Glomerular endothelial cell (primary cell): ENCODE measurements around the gene CELF2. TPM values are rescaled to one million over a fixed set of nuclear protein-coding genes. Genes with fewer than 3 reads are reported as not detected.
A peak's percentile ranks its signal among the peaks of the same experiment; 100 is the strongest.

Experiments used
- DNase-seq: peaks from one replicate; pipeline ENCODE4 v3.0.0-alpha.2; 2011; ENCODE audit warnings: low read depth, low spot score; ENCODE audit errors: extremely low read depth
- total RNA-seq: library from RNA; depleted of rRNA; stranded (reverse); fragments of >200 nt; gene quantifications from 2 replicates; pipeline ENCODE4 v1.2.3, GENCODE V29; 2015

CELF2 gene
- total RNA-seq, 1 donor from 2014 or later: 31.3 TPM

GRCh38 chr10:11261687-11262493, 244.2 kb downstream of the CELF2 start:
- no peak for DNase-seq

GRCh38 chr10:11262494-11263345, 245.0 kb downstream of the CELF2 start:
- DNase-seq: no peak

GRCh38 chr10:11263767-11264166, 246.1 kb downstream of the CELF2 start:
- DNase-seq: no peak

- DNase-seq: no peak
Measured at GRCh38 chr10:11264296-11265048, 246.8 kb downstream of the CELF2 start.

GRCh38 chr10:11265484-11265883, 247.8 kb downstream of the CELF2 start:
- DNase-seq: no peak

GRCh38 chr10:11266426-11266825, 248.8 kb downstream of the CELF2 start:
- DNase-seq: no peak

GRCh38 chr10:11270135-11270857, 252.6 kb downstream of the CELF2 start:
- DNase-seq: peak; percentile 41

GRCh38 chr10:11270858-11271179, 253.1 kb downstream of the CELF2 start:
- DNase-seq: no peak

GRCh38 chr10:11272915-11273389, 255.3 kb downstream of the CELF2 start:
- DNase-seq: no peak

- no peak for DNase-seq
Measured at GRCh38 chr10:11274452-11274851, 256.8 kb downstream of the CELF2 start.

- DNase-seq: no peak
Measured at GRCh38 chr10:11275651-11276050, 258.0 kb downstream of the CELF2 start.

GRCh38 chr10:11276449-11276990, 258.8 kb downstream of the CELF2 start:
- DNase-seq: no peak

GRCh38 chr10:11279314-11279713, 261.6 kb downstream of the CELF2 start:
- DNase-seq: no peak

- no peak for DNase-seq
Measured at GRCh38 chr10:11280187-11280932, 262.7 kb downstream of the CELF2 start.

GRCh38 chr10:11282156-11282555, 264.5 kb downstream of the CELF2 start:
- DNase-seq: no peak

GRCh38 chr10:11282661-11283060, 265.0 kb downstream of the CELF2 start:
- no peak for DNase-seq

- DNase-seq: no peak
Measured at GRCh38 chr10:11284291-11285085, 266.8 kb downstream of the CELF2 start.

- no peak for DNase-seq
Measured at GRCh38 chr10:11285171-11285570, 267.5 kb downstream of the CELF2 start.
